Kidney (tissue), 14 donors: ENCODE results near the gene EGFR. TPM values are rescaled to one million over a fixed set of nuclear protein-coding genes. Genes with fewer than 3 reads are reported as not detected.

ENCODE experiments used
- DNase-seq, 5 donors: peaks; one replicate each; pipeline ENCODE4 v3.0.0-alpha.2; 2013 to 2020
- FAIRE-seq: peaks from 2 replicates; lab custom pipeline; 2012; peaks lifted over from hg19 to GRCh38; lab: Jason Lieb, UNC
- H3K27ac ChIP-seq, 2 donors: one replicate each; pipeline ENCODE4 v1.7.0; 2013; ENCODE audit warnings: low read depth in 2 of 2, low read length in 2 of 2, inconsistent platforms in 1 of 2
- H3K27me3 ChIP-seq: one replicate; pipeline ENCODE4 v1.7.1; 2013; ENCODE audit warnings: low read length, inconsistent platforms; ENCODE audit not compliant: control insufficient read depth, insufficient read depth
- H3K36me3 ChIP-seq, 3 donors: one replicate each; pipeline versions ENCODE4 v1.7.0 to v1.7.1; 2013; ENCODE audit warnings: low read length in 3 of 3, control low read depth in 1 of 3, inconsistent platforms in 1 of 3; ENCODE audit not compliant: insufficient read depth in 3 of 3, control insufficient read depth in 2 of 3
- H3K4me1 ChIP-seq, 3 donors: one replicate each; pipeline versions ENCODE4 v1.7.0 to v1.7.1; 2013; ENCODE audit warnings: low read length in 3 of 3, inconsistent platforms in 1 of 3, low read depth in 1 of 3; ENCODE audit not compliant: control insufficient read depth in 2 of 3, insufficient read depth in 2 of 3
- H3K4me3 ChIP-seq, 3 donors: one replicate each; pipeline versions ENCODE4 v1.7.0 to v1.8.1; 2013; ENCODE audit warnings: low read length in 3 of 3, control low read depth in 1 of 3, inconsistent platforms in 1 of 3
- H3K9ac ChIP-seq, 3 donors: one replicate each; pipeline versions ENCODE4 v1.7.0 to v1.7.1; 2013; ENCODE audit warnings: low read length in 3 of 3, control low read depth in 1 of 3, inconsistent platforms in 1 of 3
- H3K9me3 ChIP-seq, 3 donors: one replicate each; pipeline versions ENCODE4 v1.7.0 to v1.7.1; 2013; ENCODE audit warnings: low read length in 3 of 3, control low read depth in 1 of 3, inconsistent platforms in 1 of 3; ENCODE audit not compliant: control insufficient read depth in 2 of 3, insufficient read depth in 1 of 3
- CTCF ChIP-seq: IDR thresholded peaks from 3 replicates; pipeline ENCODE4 v1.5.1; 2012; ENCODE audit warnings: mild to moderate bottlenecking, moderate library complexity, borderline replicate concordance; ENCODE audit not compliant: insufficient read depth; ENCODE audit errors: extremely low read depth
- intact Hi-C: fragments of 100-400 bp; cut with DNase I; formaldehyde crosslinking; loops from one replicate; pipeline ENCODE4 v1.11.1; 2022
- polyA plus RNA-seq: library from polyadenylated mRNA; stranded (reverse); fragments of 350-450 nt; fragmentation: Illumina TruSeq; extraction: RNeasy Lipid Tissue Mini Kit (QIAGEN cat#74804); gene quantifications from one replicate; pipeline ENCODE4 v1.2.3, GENCODE V29; 2014; ENCODE audit warnings: low read depth, low replicate concordance; ENCODE audit not compliant: insufficient read depth
- total RNA-seq: library from RNA; stranded (reverse); fragmentation: NEBNext Ultra II Directional; extraction: Animal tissue kit (Norgen Biotek cat#: 25700); gene quantifications from one replicate; pipeline ENCODE4 v1.2.1, GENCODE V29; 2021
- donor health status: control.
- donor health status: control.
- donor health status: control.
- donor health status: control.
- donor health status: control.
- donor health status: DM: yes; HTN: yes; CAD: no.
- donor health status: Normal renal cell carcinoma (clear cell type).

The EGFR gene
- total and polyA plus RNA-seq, 2 donors from 2014 or later = 5.9 to 61.3 TPM

GRCh38 chr7:55194522-55194921, 175.7 kb downstream of the EGFR start:
- Histone ChIP-seq H3K4me3 (no peak overlapping the region), H3K4me1 (peaks cover 0 to 9% (median 0%) of the 10 kb centered on the region in 3 donors), H3K27ac (no peak overlapping the region), H3K36me3 (peaks cover 0 to 10% (median under 1%) of the 10 kb centered on the region in 3 donors), H3K9ac (no peak overlapping the region), H3K9me3 (no peaks in the 10 kb centered on the region), H3K27me3 (no peaks in the 10 kb centered on the region)
- TF ChIP-seq CTCF = no peak
- FAIRE-seq (no peak), DNase-seq (peak in 1 of 5 donors; percentile 3)
- intact Hi-C loops = no loop called here

- Histone ChIP-seq H3K4me1 (no peaks in the 10 kb centered on the region), H3K36me3 (peaks cover 7 to 47% (median 35%) of the 10 kb centered on the region in 3 donors), H3K27me3 (no peaks in the 10 kb centered on the region), H3K9me3 (no peaks in the 10 kb centered on the region), H3K4me3 (no peak overlapping the region), H3K27ac (no peak overlapping the region), H3K9ac (no peak overlapping the region)
- FAIRE-seq = no peak
- peak in 3 of 5 donors; percentile 9 to 63 (median 25) for DNase-seq
- intact Hi-C loops = no loop called here
- no peak for TF ChIP-seq CTCF
These were observed 180.0 kb downstream of the EGFR start for GRCh38 chr7:55198634-55199392.

- intact Hi-C loops = no loop called here
- H3K9ac ChIP-seq = no peak overlapping the region
- FAIRE-seq (no peak), DNase-seq (peak in 2 of 5 donors; percentile 7 to 42)
- no peak overlapping the region for H3K27ac ChIP-seq
- TF ChIP-seq CTCF = no peak
- no peaks in the 10 kb centered on the region for H3K27me3 ChIP-seq
- H3K36me3 ChIP-seq = peaks cover 13 to 52% (median 40%) of the 10 kb centered on the region in 3 donors
- no peaks in the 10 kb centered on the region for H3K4me1 ChIP-seq
- H3K9me3 ChIP-seq = peaks cover 0 to 3% (median 0%) of the 10 kb centered on the region in 3 donors
- H3K4me3 ChIP-seq = no peak overlapping the region
These were observed 180.6 kb downstream of the EGFR start for GRCh38 chr7:55199418-55199817.
